RPMI7951 (cell line): ENCODE data around the gene ASRGL1. TPM values are rescaled to one million over a fixed set of nuclear protein-coding genes. Genes with fewer than 3 reads are reported as not detected.
A peak's percentile ranks its signal among the peaks of the same experiment; 100 is the strongest.

Experiments used
- DNase-seq: peaks from one replicate; pipeline ENCODE4 v3.0.0-alpha.2; 2012; ENCODE audit warnings: low read depth
- total RNA-seq: library from RNA; depleted of rRNA; stranded (reverse); fragments of >200 nt; shearing (Covaris generic); gene quantifications from 2 replicates; pipeline ENCODE4 v1.2.3, GENCODE V29; 2014

The ASRGL1 gene
- total RNA-seq, 1 experiment from 2014 or later = 1.9 TPM

DNA sequence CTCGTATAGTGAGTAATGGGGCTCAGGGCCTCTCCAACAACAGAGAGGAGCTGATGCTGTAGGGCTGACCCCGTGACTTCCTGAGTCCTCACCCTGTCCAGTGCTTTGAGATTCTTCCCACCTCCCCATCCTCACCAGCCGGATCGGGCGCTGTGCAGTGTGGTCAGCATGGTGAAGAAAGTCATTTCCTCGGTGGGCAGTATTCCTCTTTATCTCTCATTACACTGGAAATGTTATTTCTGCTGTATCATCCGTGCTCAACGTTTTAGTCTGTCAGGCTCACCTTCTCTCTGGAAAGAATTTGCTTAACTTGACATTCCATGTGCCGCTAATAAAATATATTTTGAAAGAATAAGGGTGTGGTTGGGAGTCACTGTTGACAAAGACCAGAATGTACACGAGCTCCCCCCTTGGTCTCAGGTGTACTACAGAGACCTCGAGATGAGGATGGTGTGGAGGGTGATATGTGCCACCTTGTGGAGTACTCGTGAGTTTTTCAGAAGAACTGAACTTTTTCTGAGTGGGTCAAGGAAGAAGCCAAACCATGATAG, 55.9 kb downstream of the ASRGL1 start:
- peak; percentile 13 for DNase-seq

GRCh38 chr11:62393735-62394134, 56.5 kb downstream of the ASRGL1 start:
- DNase-seq = no peak

DNA sequence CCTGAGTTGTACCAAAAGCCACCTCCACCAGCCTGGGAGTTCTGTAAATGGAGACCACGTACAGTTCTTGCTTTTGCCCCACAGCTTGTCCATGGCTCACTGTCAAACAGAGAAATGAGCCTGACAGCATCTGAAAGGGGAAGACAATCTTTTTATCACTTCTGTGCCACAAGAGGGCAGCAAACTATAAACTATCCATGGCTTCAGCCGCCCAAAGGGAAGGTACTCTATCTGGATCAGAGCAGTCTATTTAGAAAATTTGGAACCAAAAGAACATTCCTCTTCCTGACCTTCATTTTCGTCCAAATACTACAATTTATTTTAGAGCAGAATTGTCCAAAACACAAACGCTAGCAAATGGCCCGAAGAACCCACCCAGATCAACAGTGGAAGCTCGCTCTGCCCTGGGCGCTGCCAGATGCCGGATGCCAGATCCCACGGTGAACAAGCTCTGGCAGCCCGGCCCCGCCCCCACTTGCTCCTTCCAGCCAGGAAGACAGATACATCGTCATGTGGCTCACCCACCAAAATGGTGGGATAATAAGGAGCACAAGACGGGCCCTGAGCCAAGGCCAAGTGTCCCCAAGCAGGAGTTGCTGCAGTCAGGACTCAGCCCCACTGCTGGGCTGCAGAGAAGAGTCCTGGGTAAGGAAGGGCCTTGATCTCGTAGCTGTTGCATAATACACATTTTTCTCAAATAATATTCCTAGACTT, 57.7 kb downstream of the ASRGL1 start:
- peak; percentile 81 for DNase-seq

DNA sequence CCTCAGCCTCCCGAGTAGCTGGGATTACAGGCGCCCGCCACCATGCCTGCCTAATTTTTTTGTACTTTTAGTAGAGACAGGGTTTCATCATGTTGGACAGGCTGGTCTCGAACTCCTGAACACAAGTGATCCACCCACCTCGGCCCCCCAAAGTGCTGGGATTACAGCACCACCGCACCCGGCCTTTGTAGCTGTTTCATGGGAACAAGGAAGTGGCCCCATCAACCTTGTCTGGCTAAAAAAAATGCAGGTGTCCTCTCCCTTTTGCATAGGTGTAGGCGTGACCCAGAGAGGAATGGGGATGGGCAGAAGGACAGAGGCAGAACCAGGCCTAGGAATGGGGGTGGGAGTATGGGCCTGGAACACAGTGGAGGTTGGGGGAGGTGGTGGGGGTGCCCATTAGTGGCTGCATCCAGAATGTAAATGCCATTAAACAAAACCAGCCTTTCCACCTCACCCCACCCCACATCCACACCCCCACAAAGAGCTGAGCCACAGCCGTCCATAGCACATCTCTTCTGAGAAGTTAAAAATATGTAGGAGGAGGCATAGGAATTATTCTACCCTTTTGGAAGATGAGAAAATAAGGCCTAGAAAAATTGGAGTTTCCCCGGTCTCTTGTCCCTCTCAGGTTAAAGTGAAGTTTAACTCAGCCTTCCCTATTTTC, 58.8 kb downstream of the ASRGL1 start:
- DNase-seq = no peak

DNA sequence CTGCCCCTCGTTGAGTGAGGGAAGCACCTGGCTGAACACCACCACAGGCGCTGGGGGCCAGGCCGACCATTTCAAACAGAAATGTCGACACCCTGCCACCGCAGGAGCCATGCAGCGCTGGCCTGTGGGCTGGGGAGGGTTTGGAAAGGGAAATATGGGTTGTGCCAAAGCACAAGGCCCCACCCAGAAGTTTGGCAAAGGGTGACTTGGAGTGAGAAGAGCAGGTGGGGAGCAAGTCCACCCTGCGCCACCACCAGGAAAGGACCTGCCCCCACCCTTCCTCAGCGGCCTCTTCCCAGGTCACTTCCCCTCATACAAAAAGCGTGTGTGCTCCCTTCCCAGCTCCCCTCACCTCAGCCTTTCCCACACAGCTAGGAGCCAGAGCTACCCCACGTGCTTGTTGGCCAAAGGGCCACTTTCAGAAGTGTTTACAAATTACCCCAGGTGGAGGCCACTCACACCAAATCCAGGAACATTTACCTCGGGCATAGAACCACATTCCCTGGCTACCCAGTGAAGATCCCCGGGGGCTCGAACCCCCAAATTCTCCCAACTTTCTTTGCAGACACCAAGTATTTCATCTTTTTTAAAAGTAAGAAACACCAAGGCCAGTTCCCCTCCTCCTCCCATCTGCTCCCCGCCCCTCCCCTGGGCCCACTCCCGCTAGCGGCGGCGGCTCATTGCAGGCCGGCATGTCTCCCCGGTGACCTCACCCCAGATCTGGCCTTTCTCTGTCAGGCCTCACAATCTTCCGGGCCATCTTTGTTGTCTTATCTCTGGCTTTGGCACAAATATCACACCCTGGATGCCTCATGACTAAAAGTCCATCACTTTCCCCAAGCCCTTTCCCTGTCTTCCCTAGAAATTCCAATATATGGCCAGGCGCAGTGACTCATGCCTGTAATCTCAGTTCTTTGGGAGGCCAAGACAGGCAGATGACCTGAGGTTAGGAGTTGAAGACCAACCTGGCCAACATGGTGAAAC, 61.1 kb downstream of the ASRGL1 start:
- DNase-seq = peak; percentile 82

DNA sequence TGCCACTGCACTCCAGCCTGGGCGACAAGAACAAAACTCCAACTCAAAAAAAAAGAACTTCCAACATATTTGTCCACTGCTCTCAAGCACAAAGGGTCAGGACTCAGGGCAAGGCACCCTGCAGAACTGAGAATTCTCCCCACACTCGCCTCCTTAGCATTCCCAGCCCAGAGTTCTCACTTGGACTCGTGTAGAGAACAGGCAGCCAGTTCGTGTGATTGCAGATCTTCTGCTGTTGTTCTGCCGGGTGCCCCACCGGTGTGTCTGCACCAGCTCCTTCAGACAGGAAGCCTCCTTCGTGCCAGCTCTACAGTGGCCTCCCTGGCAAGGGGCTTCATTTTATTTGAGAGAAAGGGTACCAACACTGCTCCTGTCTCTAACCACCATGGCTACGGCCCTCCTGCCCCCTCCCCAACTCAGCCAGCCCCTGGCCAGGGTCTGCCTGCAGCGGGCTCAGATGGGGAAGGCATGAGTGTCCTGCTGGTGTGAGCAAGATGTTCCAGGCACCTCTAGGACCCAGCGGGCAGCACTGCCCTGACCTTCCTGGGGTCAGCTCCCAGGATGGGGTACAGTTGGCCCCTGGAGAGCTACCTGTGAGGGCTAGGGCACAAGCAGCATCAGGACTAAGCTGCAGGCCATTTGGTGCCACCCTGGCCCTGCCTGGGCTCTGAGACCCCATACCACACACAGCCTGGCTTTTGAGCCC, 62.1 kb downstream of the ASRGL1 start:
- no peak for DNase-seq

- DNase-seq = no peak
Measured at GRCh38 chr11:62399878-62400266, 62.6 kb downstream of the ASRGL1 start.

GRCh38 chr11:62400281-62400680, 63.0 kb downstream of the ASRGL1 start:
- DNase-seq = no peak

DNA sequence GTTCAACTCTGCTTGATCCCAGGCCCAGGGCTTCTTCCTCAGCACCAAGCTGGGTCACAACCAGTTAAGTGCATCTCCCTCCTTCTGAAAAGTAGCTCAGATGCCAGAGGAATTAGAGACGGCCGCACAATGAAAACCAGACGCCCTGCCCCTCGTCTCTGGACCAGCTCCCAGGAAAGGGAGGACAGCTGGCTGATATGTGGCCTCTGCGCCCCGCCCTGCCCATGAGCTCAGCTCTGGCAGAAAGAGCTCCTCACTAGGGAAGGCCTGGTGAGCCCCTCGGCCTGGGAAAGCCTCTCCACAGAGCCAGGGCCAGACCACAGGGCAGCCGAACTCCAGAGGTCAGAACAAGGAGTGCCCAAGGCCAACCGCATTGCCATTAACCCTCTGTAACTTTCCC, 63.5 kb downstream of the ASRGL1 start:
- peak; percentile 81 for DNase-seq

- no peak for DNase-seq
Measured at GRCh38 chr11:62401356-62401755, 64.1 kb downstream of the ASRGL1 start.

GRCh38 chr11:62401811-62402210, 64.6 kb downstream of the ASRGL1 start:
- DNase-seq = no peak

- DNase-seq = no peak
Measured at GRCh38 chr11:62402226-62402959, 65.1 kb downstream of the ASRGL1 start.

DNA sequence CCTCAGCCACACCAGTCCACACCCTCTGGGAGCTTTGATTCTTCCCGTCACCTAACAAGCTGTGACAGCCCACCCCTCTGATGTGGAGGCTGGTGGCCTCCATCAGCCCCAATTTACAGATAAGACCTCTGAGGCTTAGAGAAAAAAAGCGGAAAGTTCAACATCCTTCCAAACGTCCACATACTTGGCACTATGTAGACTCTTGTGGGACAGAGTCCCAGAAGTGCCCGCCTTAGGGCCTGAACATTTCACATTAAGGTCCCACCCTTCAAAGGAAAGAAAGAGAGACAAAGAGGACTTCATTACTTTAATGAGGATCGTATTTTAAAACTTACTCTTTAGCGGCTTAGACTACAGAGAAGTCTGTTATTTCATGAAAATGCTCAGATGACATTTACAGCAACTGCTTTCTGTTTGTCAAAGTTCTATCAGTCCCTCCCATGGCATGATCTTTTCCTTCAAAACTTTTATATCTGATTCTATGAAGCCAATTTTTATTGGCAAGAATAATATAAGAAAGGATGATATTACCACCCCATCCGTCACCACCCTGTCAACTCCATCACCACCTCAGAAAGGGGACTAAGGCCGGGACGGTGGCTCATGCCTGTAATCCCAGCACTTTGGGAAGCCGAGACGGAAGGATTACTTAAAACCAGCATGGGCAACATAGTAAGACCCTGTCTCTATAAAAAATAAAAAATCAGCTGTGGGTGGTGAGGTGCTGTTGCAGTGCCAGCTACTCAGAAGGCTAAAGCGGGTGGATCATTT, 65.9 kb downstream of the ASRGL1 start:
- peak; percentile 26 for DNase-seq

DNA sequence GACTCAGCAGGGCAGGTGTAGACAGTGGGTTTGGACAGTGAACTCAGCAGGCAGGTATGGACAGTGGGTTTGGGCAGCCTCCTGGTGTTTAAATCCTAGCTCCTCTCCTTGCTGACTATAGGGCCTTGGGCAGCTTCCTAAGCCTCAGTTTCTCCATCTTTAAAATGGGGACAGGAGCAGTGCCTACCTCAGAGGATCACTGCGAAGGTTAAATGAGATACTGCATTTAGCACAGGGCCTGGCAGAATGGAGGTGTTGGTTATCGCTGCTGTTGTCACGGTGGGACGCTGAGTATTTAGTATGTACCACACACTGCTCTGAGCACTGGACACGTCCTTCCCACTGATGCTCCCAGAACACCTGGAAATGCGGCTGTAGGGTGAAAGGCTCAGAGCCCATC, 67.2 kb downstream of the ASRGL1 start:
- DNase-seq = no peak

- DNase-seq = no peak
Measured at GRCh38 chr11:62404901-62405300, 67.7 kb downstream of the ASRGL1 start.

DNA sequence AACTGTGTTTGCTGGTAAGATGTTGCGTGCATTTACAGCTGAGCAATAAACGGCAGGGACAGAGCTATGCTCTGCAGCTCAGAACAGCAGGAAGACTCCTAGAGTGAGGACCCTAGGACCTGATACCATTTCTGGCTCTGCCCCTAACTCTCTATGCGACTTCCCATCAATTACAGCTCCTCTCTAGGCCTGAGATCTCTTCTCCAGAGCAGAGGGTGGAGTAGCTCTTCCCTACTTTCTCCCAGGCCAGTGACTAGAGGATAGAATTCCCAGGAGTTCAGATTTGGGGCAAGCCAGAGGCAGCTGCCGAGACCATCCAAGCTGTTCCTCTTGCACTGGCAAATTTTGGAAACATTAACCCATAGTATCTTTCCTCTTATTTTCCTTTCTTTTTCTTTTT, 68.8 kb downstream of the ASRGL1 start:
- DNase-seq = no peak

DNA sequence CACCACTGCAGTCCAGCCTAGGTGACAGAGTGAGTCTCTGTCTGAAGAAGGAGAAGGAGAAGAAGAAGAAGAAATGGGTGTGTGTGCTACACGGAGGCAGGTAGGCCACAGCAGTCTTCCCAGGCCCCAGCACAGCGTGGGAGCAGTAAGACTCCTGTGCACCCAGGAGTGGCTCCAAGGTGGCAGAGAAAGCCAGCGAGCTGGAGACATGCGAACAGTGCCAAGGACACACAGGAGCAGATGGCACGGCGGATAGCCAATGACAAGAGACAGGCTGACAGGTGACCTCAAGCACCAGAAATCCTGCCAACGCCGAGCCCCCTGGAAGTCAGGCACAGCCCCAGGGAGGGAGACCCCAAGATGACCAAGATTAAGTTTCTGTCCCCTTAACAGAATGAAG, 72.6 kb downstream of the ASRGL1 start:
- DNase-seq = no peak

DNA sequence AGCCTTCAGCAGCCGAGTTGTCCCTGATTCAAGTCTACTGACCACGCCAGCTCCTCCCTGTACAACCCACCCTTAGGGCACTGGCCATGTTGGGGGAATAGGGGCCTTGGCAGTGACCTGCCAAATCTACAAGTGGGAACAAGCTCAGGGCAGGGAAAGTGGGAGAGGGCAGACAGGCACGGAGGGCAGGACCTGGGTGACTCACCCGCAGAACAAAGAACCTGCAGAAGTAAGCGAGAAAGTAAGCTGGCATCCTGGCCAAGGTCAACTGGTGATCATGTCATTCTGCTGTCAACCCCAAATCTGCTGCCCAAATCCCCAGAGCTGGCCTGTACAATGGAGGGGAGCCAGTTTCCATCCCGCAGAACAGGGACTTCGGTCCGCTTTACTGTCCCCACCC, 73.7 kb downstream of the ASRGL1 start:
- DNase-seq = no peak

DNA sequence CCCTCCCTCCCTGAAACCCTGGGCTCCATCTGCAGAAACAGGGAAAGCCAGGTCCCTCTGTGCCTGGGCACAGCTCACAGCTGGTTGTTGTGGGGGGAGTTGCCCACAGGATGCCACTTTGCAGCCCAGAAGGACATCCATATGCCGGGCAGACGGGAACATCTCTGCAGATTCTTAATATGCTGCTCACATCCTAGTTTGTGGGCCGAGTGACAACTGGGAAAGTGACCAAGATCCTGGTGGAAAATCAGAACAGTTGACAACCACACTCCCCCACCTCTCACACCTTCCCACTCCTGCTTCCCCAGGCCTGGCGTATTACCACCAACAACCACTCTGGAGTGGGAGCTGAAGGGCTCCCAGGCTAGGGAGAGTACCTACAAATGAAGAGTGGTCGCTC, 74.3 kb downstream of the ASRGL1 start:
- DNase-seq = no peak
